ENCODE data around the gene MCHR1.

DNA sequence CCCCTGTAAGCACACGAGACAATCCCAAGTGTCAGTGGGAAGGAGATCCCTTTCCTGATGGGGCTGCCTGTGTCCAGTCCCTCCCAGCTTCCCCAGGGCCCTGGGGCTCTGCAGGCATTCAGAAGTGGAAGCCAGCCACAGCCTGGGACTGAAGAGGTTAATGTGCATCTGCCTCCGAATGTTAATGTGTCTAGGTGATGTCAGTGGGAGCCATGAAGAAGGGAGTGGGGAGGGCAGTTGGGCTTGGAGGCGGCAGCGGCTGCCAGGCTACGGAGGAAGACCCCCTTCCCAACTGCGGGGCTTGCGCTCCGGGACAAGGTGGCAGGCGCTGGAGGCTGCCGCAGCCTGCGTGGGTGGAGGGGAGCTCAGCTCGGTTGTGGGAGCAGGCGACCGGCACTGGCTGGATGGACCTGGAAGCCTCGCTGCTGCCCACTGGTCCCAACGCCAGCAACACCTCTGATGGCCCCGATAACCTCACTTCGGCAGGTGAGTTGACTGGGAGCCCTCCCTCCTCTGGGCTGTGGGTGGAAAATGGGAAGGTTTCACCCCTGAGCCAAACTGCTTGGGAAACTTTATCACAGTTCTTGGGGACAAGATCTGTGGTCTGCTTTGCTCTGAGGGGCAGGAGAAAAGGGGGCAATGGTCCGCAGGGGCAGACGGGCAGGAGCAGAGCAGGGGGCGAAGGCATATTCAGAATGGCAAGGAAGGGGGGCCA, at the start of gene MCHR1:
- no peak for TF ChIP-seq CREM (CRISPR knock-in tag; IDR thresholded peaks at IDR 0.05)
- TF ChIP-seq ZNF396 (CRISPR knock-in tag; IDR thresholded peaks at IDR 0.05; ENCODE audit: borderline replicate concordance), result no peak
- no peak for TF ChIP-seq CREB1 (CRISPR knock-in tag; IDR thresholded peaks at IDR 0.05)
- TF ChIP-seq, protein P1, sequence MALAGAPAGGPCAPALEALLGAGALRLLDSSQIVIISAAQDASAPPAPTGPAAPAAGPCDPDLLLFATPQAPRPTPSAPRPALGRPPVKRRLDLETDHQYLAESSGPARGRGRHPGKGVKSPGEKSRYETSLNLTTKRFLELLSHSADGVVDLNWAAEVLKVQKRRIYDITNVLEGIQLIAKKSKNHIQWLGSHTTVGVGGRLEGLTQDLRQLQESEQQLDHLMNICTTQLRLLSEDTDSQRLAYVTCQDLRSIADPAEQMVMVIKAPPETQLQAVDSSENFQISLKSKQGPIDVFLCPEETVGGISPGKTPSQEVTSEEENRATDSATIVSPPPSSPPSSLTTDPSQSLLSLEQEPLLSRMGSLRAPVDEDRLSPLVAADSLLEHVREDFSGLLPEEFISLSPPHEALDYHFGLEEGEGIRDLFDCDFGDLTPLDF (CRISPR knock-in tag; IDR thresholded peaks at IDR 0.05), result no peak
- TF ChIP-seq, protein P2, sequence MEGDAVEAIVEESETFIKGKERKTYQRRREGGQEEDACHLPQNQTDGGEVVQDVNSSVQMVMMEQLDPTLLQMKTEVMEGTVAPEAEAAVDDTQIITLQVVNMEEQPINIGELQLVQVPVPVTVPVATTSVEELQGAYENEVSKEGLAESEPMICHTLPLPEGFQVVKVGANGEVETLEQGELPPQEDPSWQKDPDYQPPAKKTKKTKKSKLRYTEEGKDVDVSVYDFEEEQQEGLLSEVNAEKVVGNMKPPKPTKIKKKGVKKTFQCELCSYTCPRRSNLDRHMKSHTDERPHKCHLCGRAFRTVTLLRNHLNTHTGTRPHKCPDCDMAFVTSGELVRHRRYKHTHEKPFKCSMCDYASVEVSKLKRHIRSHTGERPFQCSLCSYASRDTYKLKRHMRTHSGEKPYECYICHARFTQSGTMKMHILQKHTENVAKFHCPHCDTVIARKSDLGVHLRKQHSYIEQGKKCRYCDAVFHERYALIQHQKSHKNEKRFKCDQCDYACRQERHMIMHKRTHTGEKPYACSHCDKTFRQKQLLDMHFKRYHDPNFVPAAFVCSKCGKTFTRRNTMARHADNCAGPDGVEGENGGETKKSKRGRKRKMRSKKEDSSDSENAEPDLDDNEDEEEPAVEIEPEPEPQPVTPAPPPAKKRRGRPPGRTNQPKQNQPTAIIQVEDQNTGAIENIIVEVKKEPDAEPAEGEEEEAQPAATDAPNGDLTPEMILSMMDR (IDR thresholded peaks at IDR 0.05), result no peak
